OCI-LY1 (cell line): ENCODE data around the gene HNRNPA0.

Source experiments
- CTCF ChIP-seq: fragments of 200-600 bp; sonication (generic), shearing (Covaris generic); IDR thresholded peaks from 2 replicates; pipeline ENCODE4 v1.5.1; 2017; ENCODE audit warnings: mild to moderate bottlenecking, antibody characterized with exemption, low read length, moderate library complexity, mixed read lengths
- EZH2 ChIP-seq: fragments of 200-600 bp; sonication (generic), shearing (Covaris generic); IDR thresholded peaks from 2 replicates; pipeline ENCODE4 v1.8.0; 2017; ENCODE audit warnings: borderline replicate concordance, mixed run types, mild to moderate bottlenecking, antibody characterized with exemption, low read length, moderate library complexity, mixed read lengths

- TF ChIP-seq CTCF (no peak), EZH2 (no peak)
These were observed 44.1 kb downstream of the HNRNPA0 start for GRCh38 chr5:137710086-137710485.
